SK-N-SH treated with all-trans-retinoic acid at 6 μM for 48 hours (cell line): Measurements from ENCODE around the gene TMEM229B.

Experiments used
- ATAC-seq: fragments of 200-7000 bp; cut with Tn5 transposase; 3 replicates; pipeline ENCODE4 v1.9.1; 2020; ENCODE audit warnings: mild to moderate bottlenecking, moderate library complexity
- ARNTL ChIP-seq: fragments of 450-650 bp; formaldehyde crosslinking; IDR thresholded peaks from 2 replicates; pipeline ENCODE4 v1.5.0; 2020; ENCODE audit warnings: low read depth, mild to moderate bottlenecking, moderate library complexity, borderline replicate concordance
- BACH2 ChIP-seq: fragments of 250-450 bp; sonication (Bioruptor Pico); IDR thresholded peaks from 2 replicates; pipeline ENCODE4 v1.9.0; 2021; ENCODE audit warnings: mild to moderate bottlenecking, borderline replicate concordance
- CREB5 ChIP-seq: fragments of 250-450 bp; sonication (Bioruptor Pico); IDR thresholded peaks from 2 replicates; pipeline ENCODE4 v1.5.1; 2020; ENCODE audit warnings: low read depth, mild to moderate bottlenecking, moderate library complexity
- CSDC2 ChIP-seq: fragments of 250-450 bp; sonication (Bioruptor Pico); IDR thresholded peaks from 2 replicates; pipeline ENCODE4 v1.5.0; 2020; ENCODE audit warnings: mild to moderate bottlenecking, moderate library complexity
- CSRNP3 ChIP-seq: fragments of 250-450 bp; sonication (Bioruptor Pico); IDR thresholded peaks from 2 replicates; pipeline ENCODE4 v1.5.1; 2021; ENCODE audit warnings: mild to moderate bottlenecking, moderate library complexity
- ESRRG ChIP-seq: fragments of 250-450 bp; sonication (Bioruptor Pico); IDR thresholded peaks from 2 replicates; pipeline ENCODE4 v1.6.1; 2021; ENCODE audit warnings: mild to moderate bottlenecking
- GLIS3 ChIP-seq: fragments of 250-450 bp; sonication (Bioruptor Pico); IDR thresholded peaks from 2 replicates; pipeline ENCODE4 v1.5.0; 2020; ENCODE audit warnings: mild to moderate bottlenecking, moderate library complexity
- ISL1 ChIP-seq: fragments of 250-450 bp; sonication (Bioruptor Pico); IDR thresholded peaks from 2 replicates; pipeline ENCODE4 v2.1.2; 2022; ENCODE audit warnings: mild to moderate bottlenecking, moderate library complexity
- OSR1 ChIP-seq: fragments of 250-450 bp; sonication (Bioruptor Pico); IDR thresholded peaks from 2 replicates; pipeline ENCODE4 v1.8.0; 2022; ENCODE audit warnings: moderate library complexity, mild to moderate bottlenecking, inconsistent platforms
- PATZ1 ChIP-seq: fragments of 250-450 bp; sonication (Bioruptor Pico); IDR thresholded peaks from 2 replicates; pipeline ENCODE4 v1.8.0; 2020; ENCODE audit warnings: mild to moderate bottlenecking, moderate library complexity, borderline replicate concordance
- PPARA ChIP-seq: fragments of 250-450 bp; sonication (Bioruptor Pico); IDR thresholded peaks from 2 replicates; pipeline ENCODE4 v1.5.0; 2020; ENCODE audit warnings: mild to moderate bottlenecking, borderline replicate concordance
- SNAI2 ChIP-seq: fragments of 250-450 bp; sonication (Bioruptor Pico); IDR thresholded peaks from 2 replicates; pipeline ENCODE4 v1.5.0; 2020; ENCODE audit warnings: mild to moderate bottlenecking, moderate library complexity
- TCF4 ChIP-seq: fragments of 250-450 bp; sonication (Bioruptor Pico); IDR thresholded peaks from 2 replicates; pipeline ENCODE4 v1.8.0; 2021; ENCODE audit warnings: mild to moderate bottlenecking, moderate library complexity, borderline replicate concordance
- TOX ChIP-seq: fragments of 250-450 bp; sonication (Bioruptor Pico); IDR thresholded peaks from 2 replicates; pipeline ENCODE4 v1.8.0; 2021; ENCODE audit warnings: mild to moderate bottlenecking, moderate library complexity, borderline replicate concordance
- TSHZ2 ChIP-seq: fragments of 250-450 bp; sonication (Bioruptor Pico); IDR thresholded peaks from 2 replicates; pipeline ENCODE4 v1.5.0; 2020; ENCODE audit warnings: mild to moderate bottlenecking, moderate library complexity
- ZC3H10 ChIP-seq: fragments of 250-450 bp; sonication (Bioruptor Pico); IDR thresholded peaks from 2 replicates; pipeline ENCODE4 v1.5.1; 2021; ENCODE audit warnings: mild to moderate bottlenecking, moderate library complexity
- ZFP3 ChIP-seq: fragments of 250-450 bp; sonication (Bioruptor Pico); IDR thresholded peaks from 2 replicates; pipeline ENCODE4 v1.5.0; 2020; ENCODE audit warnings: mild to moderate bottlenecking, moderate library complexity
- ZFP30 ChIP-seq: fragments of 450-650 bp; formaldehyde crosslinking; IDR thresholded peaks from 2 replicates; pipeline ENCODE4 v1.5.0; 2022; ENCODE audit warnings: mild to moderate bottlenecking, moderate library complexity
- ZNF565 ChIP-seq: fragments of 450-650 bp; formaldehyde crosslinking; conservative IDR thresholded peaks from 2 replicates; pipeline ENCODE4 v1.5.0; 2020; ENCODE audit warnings: low read depth, mild to moderate bottlenecking, moderate library complexity
- ZNF70 ChIP-seq: fragments of 450-650 bp; formaldehyde crosslinking; IDR thresholded peaks from 2 replicates; pipeline ENCODE4 v1.5.0; 2020; ENCODE audit warnings: mild to moderate bottlenecking, moderate library complexity
- ZNF8 ChIP-seq: fragments of 450-650 bp; formaldehyde crosslinking; IDR thresholded peaks from 2 replicates; pipeline ENCODE4 v1.5.0; 2020; ENCODE audit warnings: mild to moderate bottlenecking, moderate library complexity

TMEM229B gene

GRCh38 chr14:67528276-67528675 lies 39.8 kb upstream of the TMEM229B start:
- ATAC-seq = no peak
- no peak for TF ChIP-seq TCF4 (CRISPR knock-in tag)
- no peak for TF ChIP-seq BACH2 (CRISPR knock-in tag)
- no peak for TF ChIP-seq ESRRG (CRISPR knock-in tag)
- no peak for TF ChIP-seq ZNF565 (CRISPR knock-in tag)
- no peak for TF ChIP-seq PPARA
- TF ChIP-seq TSHZ2 (CRISPR knock-in tag) = no peak
- TF ChIP-seq GLIS3 = no peak
- no peak for TF ChIP-seq CSDC2 (CRISPR knock-in tag)
- TF ChIP-seq CSRNP3 (CRISPR knock-in tag) = no peak
- TF ChIP-seq ZFP30 (CRISPR knock-in tag) = no peak
- TF ChIP-seq ARNTL (CRISPR knock-in tag) = no peak

GRCh38 chr14:67527756-67528155 lies 39.2 kb upstream of the TMEM229B start:
- no peak for ATAC-seq
- TF ChIP-seq ISL1 (CRISPR knock-in tag) (no peak), CSDC2 (CRISPR knock-in tag) (no peak), OSR1 (no peak)

GRCh38 chr14:67526676-67527459 lies 38.3 kb upstream of the TMEM229B start:
- TF ChIP-seq BACH2 (CRISPR knock-in tag) = no peak
- TF ChIP-seq PPARA = no peak
- no peak for TF ChIP-seq ARNTL (CRISPR knock-in tag)
- no peak for TF ChIP-seq CSDC2 (CRISPR knock-in tag)
- TF ChIP-seq ZNF565 (CRISPR knock-in tag) = no peak
- TF ChIP-seq ESRRG (CRISPR knock-in tag) = no peak
- no peak for TF ChIP-seq PATZ1 (CRISPR knock-in tag)
- TF ChIP-seq OSR1 = no peak
- no peak for TF ChIP-seq CREB5 (CRISPR knock-in tag)
- no peak for TF ChIP-seq ZFP3 (CRISPR knock-in tag)
- no peak for TF ChIP-seq TOX (CRISPR knock-in tag)
- TF ChIP-seq TSHZ2 (CRISPR knock-in tag) = no peak
- no peak for TF ChIP-seq ZC3H10 (CRISPR knock-in tag)
- no peak for TF ChIP-seq SNAI2 (CRISPR knock-in tag)
- no peak for TF ChIP-seq ZNF8 (CRISPR knock-in tag)
- TF ChIP-seq ZNF70 (CRISPR knock-in tag) = no peak
- ATAC-seq = peak; percentile 95
